Measurements from ENCODE around the gene FBXO21. TPM values are rescaled to one million over a fixed set of nuclear protein-coding genes. Genes with fewer than 3 reads are reported as not detected.

Gene FBXO21
- total and polyA plus RNA-seq, 2 of the 4 experiments (the other 2 are of a cell fraction), result 43.6 to 56.6 TPM

GRCh38 chr12:117162167-117162539 is 28.1 kb downstream of the FBXO21 start:
- H2BK5ac ChIP-seq (ENCODE audit: low read depth, low read length, poor library complexity, severe bottlenecking), result no peak overlapping the region
- intact Hi-C loops (cut with micrococcal nuclease), result no loop called here
- no peak for ATAC-seq (ENCODE audit: low read depth)
- H3K79me1 ChIP-seq (ENCODE audit: low read depth in 1 of 2, low read length in 2 of 2), result no peaks in the 10 kb centered on the region; a peak in 1 of 4 replicates
- no peak overlapping the region for H2AK9ac ChIP-seq (replicated peaks; ENCODE audit: low read depth, low read length, poor library complexity)
- H3K4me3 ChIP-seq (ENCODE audit: insufficient read depth, low read depth, low read length), result no peak overlapping the region
- H3K56ac ChIP-seq (ENCODE audit: extremely low read depth, insufficient read depth, low read length), result no peak overlapping the region
- no peak overlapping the region for H3K27ac ChIP-seq (ENCODE audit: insufficient read depth, low read length)
- H3K9me3 ChIP-seq (ENCODE audit: control insufficient read depth, insufficient read depth, low read length), result no peaks in the 10 kb centered on the region
- no peak overlapping the region for H4K5ac ChIP-seq (ENCODE audit: low read depth, low read length)
- no peak overlapping the region for H4K8ac ChIP-seq (ENCODE audit: low read depth in 2 of 2, low read length in 2 of 2)
- DNase-seq, result no peak
- no peak overlapping the region for H2BK15ac ChIP-seq (ENCODE audit: low read depth, low read length)
- TF ChIP-seq, protein P1, sequence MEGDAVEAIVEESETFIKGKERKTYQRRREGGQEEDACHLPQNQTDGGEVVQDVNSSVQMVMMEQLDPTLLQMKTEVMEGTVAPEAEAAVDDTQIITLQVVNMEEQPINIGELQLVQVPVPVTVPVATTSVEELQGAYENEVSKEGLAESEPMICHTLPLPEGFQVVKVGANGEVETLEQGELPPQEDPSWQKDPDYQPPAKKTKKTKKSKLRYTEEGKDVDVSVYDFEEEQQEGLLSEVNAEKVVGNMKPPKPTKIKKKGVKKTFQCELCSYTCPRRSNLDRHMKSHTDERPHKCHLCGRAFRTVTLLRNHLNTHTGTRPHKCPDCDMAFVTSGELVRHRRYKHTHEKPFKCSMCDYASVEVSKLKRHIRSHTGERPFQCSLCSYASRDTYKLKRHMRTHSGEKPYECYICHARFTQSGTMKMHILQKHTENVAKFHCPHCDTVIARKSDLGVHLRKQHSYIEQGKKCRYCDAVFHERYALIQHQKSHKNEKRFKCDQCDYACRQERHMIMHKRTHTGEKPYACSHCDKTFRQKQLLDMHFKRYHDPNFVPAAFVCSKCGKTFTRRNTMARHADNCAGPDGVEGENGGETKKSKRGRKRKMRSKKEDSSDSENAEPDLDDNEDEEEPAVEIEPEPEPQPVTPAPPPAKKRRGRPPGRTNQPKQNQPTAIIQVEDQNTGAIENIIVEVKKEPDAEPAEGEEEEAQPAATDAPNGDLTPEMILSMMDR (conservative IDR thresholded peaks at IDR 0.05; ENCODE audit: low read depth, low read length), result no peak
- no peak for TF ChIP-seq RCOR1 (IDR thresholded peaks at IDR 0.05; ENCODE audit: insufficient replicate concordance, low read length)
- TF ChIP-seq RFX5 (IDR thresholded peaks at IDR 0.05; ENCODE audit: low read depth, low read length), result no peak
- TF ChIP-seq FOS (IDR thresholded peaks at IDR 0.05; ENCODE audit: low read depth, low read length), result no peak
- no peak for TF ChIP-seq MAFK (IDR thresholded peaks at IDR 0.05; ENCODE audit: low read depth, low read length)
- TF ChIP-seq USF2 (IDR thresholded peaks at IDR 0.05; ENCODE audit: low read depth, low read length), result no peak
- no peak for TF ChIP-seq ELK1 (IDR thresholded peaks at IDR 0.05; ENCODE audit: borderline replicate concordance, low read depth, low read length)
- no peak for TF ChIP-seq BHLHE40 (IDR thresholded peaks at IDR 0.05; ENCODE audit: low read depth, low read length)
- no peak for TF ChIP-seq CEBPB (IDR thresholded peaks at IDR 0.05; ENCODE audit: low read depth, low read length)
- TF ChIP-seq RAD21 (IDR thresholded peaks at IDR 0.05; ENCODE audit: low read length), result no peak
- no peak for TF ChIP-seq POLR2A (IDR thresholded peaks at IDR 0.05; ENCODE audit: low read depth, low read length)
- no peak for TF ChIP-seq MXI1 (IDR thresholded peaks at IDR 0.05; ENCODE audit: borderline replicate concordance, low read depth, low read length)
- no peak for TF ChIP-seq NFE2L2 (IDR thresholded peaks at IDR 0.05; ENCODE audit: low read depth, low read length)
- H3K4me1 ChIP-seq (ENCODE audit: control insufficient read depth, insufficient read depth, low read length), result no peaks in the 10 kb centered on the region
- dilution Hi-C loops (cut with HindIII; ENCODE audit: low sequenced_read_pairs, unreplicated experiment), result no loop called here
- H3K9ac ChIP-seq (ENCODE audit: low read depth, low read length), result no peak overlapping the region
- no CpG with 5 or more reads among the region's 8 CpGs for WGBS, 2 experiments (ENCODE audit: extremely low coverage in 2 of 2, insufficient read length in 1 of 2)
- H2AK5ac ChIP-seq (ENCODE audit: low read depth, low read length), result no peak overlapping the region
- no peak overlapping the region for H3K4me2 ChIP-seq (ENCODE audit: low read depth, low read length)
- no TSS peak for BruUV-seq (replicated peaks)
- peaks cover 65% of the 10 kb centered on the region for H3K36me3 ChIP-seq (ENCODE audit: control insufficient read depth, insufficient read depth, low read length)
- CTCF ChIA-PET, result no interaction called here
- H4K91ac ChIP-seq (ENCODE audit: insufficient read depth, low read depth, low read length), result no peak overlapping the region
- H2AFZ ChIP-seq (replicated peaks; ENCODE audit: low read length, poor library complexity), result peak overlapping the region; percentile 11
- H2BK120ac ChIP-seq (ENCODE audit: low read depth, low read length), result no peak overlapping the region
- in situ Hi-C loops (cut with MboI; ENCODE audit: low sequenced_read_pairs), result no loop called here
- no peak overlapping the region for H3K23ac ChIP-seq (ENCODE audit: low read depth, low read length)
- H4K20me1 ChIP-seq (ENCODE audit: insufficient read depth, low read length), result no peaks in the 10 kb centered on the region
- H3K9me1 ChIP-seq (ENCODE audit: insufficient read depth, low read length), result peaks cover 2% of the 10 kb centered on the region; the same call in 1 of the 2 replicates
- H3K27me3 ChIP-seq (ENCODE audit: control insufficient read depth, insufficient read depth, low read length), result no peaks in the 10 kb centered on the region
- no peak overlapping the region for H3K18ac ChIP-seq (ENCODE audit: low read depth, low read length)
- no peak overlapping the region for H3K14ac ChIP-seq (replicated peaks; ENCODE audit: low read depth, low read length)
- POLR2A ChIA-PET (ENCODE audit: unreplicated experiment), result no interaction called here
- H3K4ac ChIP-seq (ENCODE audit: low read depth, low read length), result no peak overlapping the region
- no peak overlapping the region for H2BK20ac ChIP-seq (ENCODE audit: low read depth, low read length)
